IMR-90 (cell line): ENCODE results near the gene HCN3. TPM values are rescaled to one million over a fixed set of nuclear protein-coding genes. Genes with fewer than 3 reads are reported as not detected.

ENCODE experiments used
- ATAC-seq: fragments of 200-7000 bp; cut with Tn5 transposase; 2 replicates; pipeline ENCODE4 v1.9.1; 2020; ENCODE audit warnings: low read depth, mild to moderate bottlenecking, moderate library complexity
- BruUV-seq: library from RNA; stranded (reverse); fragments of 400-500 nt; replicated peaks from 2 replicates; lab custom pipeline; 2021; lab: Mats Ljungman, UMichigan
- CTCF ChIA-PET: fragments of 300-600 bp; formaldehyde crosslinking; extraction: SDS; loops from one replicate; lab custom pipeline; 2021; ENCODE audit warnings: antibody characterized with exemption; lab: Yijun Ruan, JAX
- POLR2A ChIA-PET: fragments of 300-600 bp; sonication (Branson Sonifier 250); formaldehyde crosslinking; loops from one replicate; lab custom pipeline; 2022; ENCODE audit warnings: antibody characterized with exemption; ENCODE audit not compliant: unreplicated experiment; lab: Charles Lee
- DNase-seq: peaks from one replicate; pipeline ENCODE4 v3.0.0; 2013
- H2AFZ ChIP-seq: replicated peaks from 2 replicates; pipeline ENCODE3; 2013; ENCODE audit warnings: low read length, mild to moderate bottlenecking; ENCODE audit not compliant: poor library complexity
- H2AK5ac ChIP-seq: 2 replicates; pipeline ENCODE4 v1.6.1; 2013; ENCODE audit warnings: low read depth, low read length, inconsistent platforms
- H2AK9ac ChIP-seq: replicated peaks from 2 replicates; pipeline ENCODE3; 2013; ENCODE audit warnings: mild to moderate bottlenecking, low read depth, low read length, moderate library complexity; ENCODE audit not compliant: poor library complexity
- H2BK120ac ChIP-seq: 2 replicates; pipeline ENCODE4 v1.6.1; 2013; ENCODE audit warnings: low read depth, low read length, inconsistent platforms
- H2BK15ac ChIP-seq: 3 replicates; pipeline ENCODE4 v1.6.1; 2013; ENCODE audit warnings: low read depth, low read length, inconsistent platforms
- H2BK20ac ChIP-seq: 2 replicates; pipeline ENCODE4 v1.6.1; 2013; ENCODE audit warnings: low read depth, mild to moderate bottlenecking, inconsistent platforms, low read length, moderate library complexity
- H2BK5ac ChIP-seq: 2 replicates; pipeline ENCODE4 v1.6.1; 2013; ENCODE audit warnings: mild to moderate bottlenecking, low read depth, low read length, inconsistent platforms; ENCODE audit not compliant: poor library complexity, severe bottlenecking
- H3K14ac ChIP-seq: replicated peaks from 2 replicates; pipeline ENCODE4 v1.6.1; 2013; ENCODE audit warnings: low read depth, low read length, inconsistent platforms
- H3K18ac ChIP-seq: 2 replicates; pipeline ENCODE4 v1.6.1; 2013; ENCODE audit warnings: low read depth, low read length, control low read depth
- H3K23ac ChIP-seq: 2 replicates; pipeline ENCODE4 v1.6.1; 2013; ENCODE audit warnings: low read depth, low read length, inconsistent platforms
- H3K27ac ChIP-seq: 2 replicates; pipeline ENCODE4 v1.5.1; 2013; ENCODE audit warnings: mild to moderate bottlenecking, control low read depth, low read length; ENCODE audit not compliant: insufficient read depth
- H3K27me3 ChIP-seq: 2 replicates; pipeline ENCODE4 v1.6.1; 2013; ENCODE audit warnings: low read length; ENCODE audit not compliant: control insufficient read depth, insufficient read depth
- H3K36me3 ChIP-seq: 2 replicates; pipeline ENCODE4 v1.6.1; 2013; ENCODE audit warnings: low read length, mixed read lengths; ENCODE audit not compliant: control insufficient read depth, insufficient read depth
- H3K4ac ChIP-seq: 2 replicates; pipeline ENCODE4 v1.6.1; 2013; ENCODE audit warnings: low read depth, low read length, inconsistent platforms
- H3K4me1 ChIP-seq: 2 replicates; pipeline ENCODE4 v1.6.1; 2013; ENCODE audit warnings: low read length, mixed read lengths; ENCODE audit not compliant: control insufficient read depth, insufficient read depth
- H3K4me2 ChIP-seq: 2 replicates; pipeline ENCODE4 v1.6.1; 2013; ENCODE audit warnings: low read depth, mild to moderate bottlenecking, control low read depth, low read length, moderate library complexity
- H3K4me3 ChIP-seq: 2 replicates; pipeline ENCODE4 v1.5.1; 2013; ENCODE audit warnings: low read depth, mild to moderate bottlenecking, control low read depth, low read length, moderate library complexity; ENCODE audit not compliant: insufficient read depth
- H3K56ac ChIP-seq: 2 replicates; pipeline ENCODE4 v1.6.1; 2013; ENCODE audit warnings: low read length, inconsistent platforms; ENCODE audit not compliant: insufficient read depth; ENCODE audit errors: extremely low read depth
- H3K79me1 ChIP-seq, 2 experiments: 2 replicates each; pipeline ENCODE4 v1.6.1; 2013; ENCODE audit warnings: low read length in 2 of 2, inconsistent platforms in 1 of 2, low read depth in 1 of 2
- H3K9ac ChIP-seq: 2 replicates; pipeline ENCODE4 v1.6.1; 2013; ENCODE audit warnings: low read depth, low read length, control low read depth
- H3K9me1 ChIP-seq: 2 replicates; pipeline ENCODE4 v1.6.1; 2013; ENCODE audit warnings: low read length, inconsistent platforms; ENCODE audit not compliant: insufficient read depth
- H3K9me3 ChIP-seq: 2 replicates; pipeline ENCODE4 v1.6.1; 2013; ENCODE audit warnings: low read length; ENCODE audit not compliant: control insufficient read depth, insufficient read depth
- H4K20me1 ChIP-seq: 2 replicates; pipeline ENCODE4 v1.6.1; 2013; ENCODE audit warnings: low read length, inconsistent platforms; ENCODE audit not compliant: insufficient read depth
- H4K5ac ChIP-seq: 2 replicates; pipeline ENCODE4 v1.6.1; 2013; ENCODE audit warnings: mild to moderate bottlenecking, low read depth, low read length, control low read depth
- H4K8ac ChIP-seq, 2 experiments: 2 replicates each; pipeline ENCODE4 v1.6.1; 2013; ENCODE audit warnings: low read depth in 2 of 2, low read length in 2 of 2, control low read depth in 1 of 2, inconsistent platforms in 1 of 2
- H4K91ac ChIP-seq: 2 replicates; pipeline ENCODE4 v1.6.1; 2013; ENCODE audit warnings: low read depth, low read length, inconsistent platforms; ENCODE audit not compliant: insufficient read depth
- BHLHE40 ChIP-seq: fragments of 150-350 bp; IDR thresholded peaks from 2 replicates; pipeline ENCODE4 v1.6.1; 2016; ENCODE audit warnings: mild to moderate bottlenecking, low read depth, low read length
- CHD1 ChIP-seq: IDR thresholded peaks from 2 replicates; pipeline ENCODE4 v1.6.1; 2012; ENCODE audit warnings: low read depth, low read length, improper control_type of control experiment
- CTCF ChIP-seq: conservative IDR thresholded peaks from 2 replicates; pipeline ENCODE4 v1.5.1; 2012; ENCODE audit warnings: mild to moderate bottlenecking, low read depth, low read length, improper control_type of control experiment
- FOS ChIP-seq: fragments of 150-350 bp; IDR thresholded peaks from 2 replicates; pipeline ENCODE4 v1.6.1; 2016; ENCODE audit warnings: low read depth, low read length
- MXI1 ChIP-seq: IDR thresholded peaks from 2 replicates; pipeline ENCODE4 v1.6.1; 2012; ENCODE audit warnings: low read depth, mild to moderate bottlenecking, low read length, moderate library complexity, borderline replicate concordance
- NFE2L2 ChIP-seq: fragments of 150-350 bp; IDR thresholded peaks from 2 replicates; pipeline ENCODE4 v1.6.1; 2016; ENCODE audit warnings: low read depth, mild to moderate bottlenecking, low read length
- POLR2A ChIP-seq: IDR thresholded peaks from 2 replicates; pipeline ENCODE4 v1.6.1; 2012; ENCODE audit warnings: mild to moderate bottlenecking, low read depth, low read length
- RAD21 ChIP-seq: IDR thresholded peaks from 2 replicates; pipeline ENCODE4 v1.6.1; 2012; ENCODE audit warnings: low read length, improper control_type of control experiment
- RFX5 ChIP-seq: IDR thresholded peaks from 2 replicates; pipeline ENCODE4 v1.8.0; 2012; ENCODE audit warnings: low read depth, mild to moderate bottlenecking, low read length, moderate library complexity
- WGBS, 2 experiments: methylation state at CpG; one replicate each; pipeline versions ENCODE4 v1.1.5 to v1.1.7; 2013; ENCODE audit warnings: missing lambda C conversion rate in 2 of 2; ENCODE audit not compliant: insufficient read length in 1 of 2; ENCODE audit errors: extremely low coverage in 2 of 2; 5-methylcytosine and 5-hydroxymethylcytosine counted together
- dilution Hi-C: fragments of 300-500 bp; cut with HindIII; formaldehyde crosslinking; loops from one replicate; pipeline ENCODE4 v1.14.3; 2018; ENCODE audit warnings: low sequenced_read_pairs; ENCODE audit not compliant: unreplicated experiment
- in situ Hi-C: fragments of 300-500 bp; cut with MboI; formaldehyde crosslinking; loops from 3 replicates; pipeline ENCODE4 v1.14.3; 2019; ENCODE audit warnings: low sequenced_read_pairs, inconsistent platforms, mixed read lengths
- intact Hi-C: fragments of 100-400 bp; cut with micrococcal nuclease; formaldehyde crosslinking; loops from 2 replicates; pipeline ENCODE4 v1.10.0; 2022
- polyA plus RNA-seq, 3 experiments: library from polyadenylated mRNA; depleted of rRNA; stranded (reverse); fragments of >200 nt; gene quantifications; 2 replicates each; pipeline ENCODE4 v1.2.3, GENCODE V29; 2012; ENCODE audit warnings: low replicate concordance in 1 of 3
- total RNA-seq: library from RNA; depleted of rRNA; stranded (reverse); fragments of >200 nt; gene quantifications from 2 replicates; pipeline ENCODE4 v1.2.3, GENCODE V29; 2012
- TF ChIP-seq, protein P1 (sequence below): fragments of 150-350 bp; IDR thresholded peaks from 2 replicates; pipeline ENCODE4 v1.6.1; 2017; ENCODE audit warnings: mild to moderate bottlenecking, antibody characterized with exemption, low read length, low read depth

The HCN3 gene
- total and polyA plus RNA-seq, 2 of the 4 experiments (the other 2 are of a cell fraction), result 0.36 to 2.7 TPM

- Histone ChIP-seq H2BK120ac (no peak overlapping the region), H3K18ac (no peak overlapping the region), H2AK9ac (peak overlapping the region; percentile 99), H3K4me1 (peaks cover 17% of the 10 kb centered on the region), H2BK5ac (no peak overlapping the region), H3K27me3 (no peaks in the 10 kb centered on the region), H4K8ac (peak overlapping the region in 1 of 2 experiments; percentile 57; a peak in 2 of 4 replicates), H2BK15ac (no peak overlapping the region), H4K5ac (no peak overlapping the region), H3K4me3 (no peak overlapping the region), H3K9ac (no peak overlapping the region), H4K91ac (no peak overlapping the region), H3K23ac (no peak overlapping the region), H4K20me1 (no peaks in the 10 kb centered on the region), H3K14ac (peak overlapping the region; percentile 71; the same call in 1 of the 2 replicates), H3K79me1 (peaks cover 12 to 42% of the 10 kb centered on the region in 2 experiments), H3K9me1 (peaks cover 4% of the 10 kb centered on the region; the same call in 1 of the 2 replicates), H2AFZ (peak overlapping the region; percentile 63), H3K4me2 (peak overlapping the region; percentile 100; the same call in 1 of the 2 replicates), H3K9me3 (no peaks in the 10 kb centered on the region), H3K27ac (no peak overlapping the region), H2BK20ac (no peak overlapping the region), H3K4ac (0 out of 2 replicates have a peak overlapping the region, but pooled peaks have one; percentile 29), H2AK5ac (peak overlapping the region; percentile 97; the same call in 1 of the 2 replicates), H3K56ac (no peak overlapping the region), H3K36me3 (peaks cover 18% of the 10 kb centered on the region)
- BruUV-seq, result no TSS peak
- 100% methylated on average over 3 of the region's 5 CpGs; no CpG with 5 or more reads in 1 of the 2 experiments for WGBS, 2 experiments
- POLR2A ChIA-PET, result no interaction called here
- ATAC-seq (no peak), DNase-seq (no peak)
- CTCF ChIA-PET, result no interaction called here
- intact Hi-C loops (loop anchor here (5.0 kb wide), 1 partner anchor 339 kb away; no protein-coding TSS in a partner anchor), dilution Hi-C loops (no loop called here), in situ Hi-C loops (no loop called here)
- TF ChIP-seq FOS (no peak), BHLHE40 (no peak), MXI1 (no peak), CHD1 (no peak), NFE2L2 (no peak), CTCF (no peak), POLR2A (no peak), RFX5 (no peak), RAD21 (no peak)
- TF ChIP-seq, protein P1, sequence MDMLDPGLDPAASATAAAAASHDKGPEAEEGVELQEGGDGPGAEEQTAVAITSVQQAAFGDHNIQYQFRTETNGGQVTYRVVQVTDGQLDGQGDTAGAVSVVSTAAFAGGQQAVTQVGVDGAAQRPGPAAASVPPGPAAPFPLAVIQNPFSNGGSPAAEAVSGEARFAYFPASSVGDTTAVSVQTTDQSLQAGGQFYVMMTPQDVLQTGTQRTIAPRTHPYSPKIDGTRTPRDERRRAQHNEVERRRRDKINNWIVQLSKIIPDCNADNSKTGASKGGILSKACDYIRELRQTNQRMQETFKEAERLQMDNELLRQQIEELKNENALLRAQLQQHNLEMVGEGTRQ, result no peak
Observed at GRCh38 chr1:155253208-155253607, 24.1 kb upstream of the HCN3 start.
